Stimulated activated naive CD4-positive, alpha-beta T cell treated with Interleukin-2 at 50 U/mL for 16 hours (primary cell): Measurements from ENCODE around the gene ACAT1.
"Not testable (repeated sequence)": the region's sequence is repeated elsewhere in the genome, so short reads cannot be mapped to it uniquely, and the experiment has no call there.

Experiments
- DNase-seq: peaks from one replicate; lab custom pipeline; 2025; lab: John Stamatoyannopoulos, UW

ACAT1 gene

DNA sequence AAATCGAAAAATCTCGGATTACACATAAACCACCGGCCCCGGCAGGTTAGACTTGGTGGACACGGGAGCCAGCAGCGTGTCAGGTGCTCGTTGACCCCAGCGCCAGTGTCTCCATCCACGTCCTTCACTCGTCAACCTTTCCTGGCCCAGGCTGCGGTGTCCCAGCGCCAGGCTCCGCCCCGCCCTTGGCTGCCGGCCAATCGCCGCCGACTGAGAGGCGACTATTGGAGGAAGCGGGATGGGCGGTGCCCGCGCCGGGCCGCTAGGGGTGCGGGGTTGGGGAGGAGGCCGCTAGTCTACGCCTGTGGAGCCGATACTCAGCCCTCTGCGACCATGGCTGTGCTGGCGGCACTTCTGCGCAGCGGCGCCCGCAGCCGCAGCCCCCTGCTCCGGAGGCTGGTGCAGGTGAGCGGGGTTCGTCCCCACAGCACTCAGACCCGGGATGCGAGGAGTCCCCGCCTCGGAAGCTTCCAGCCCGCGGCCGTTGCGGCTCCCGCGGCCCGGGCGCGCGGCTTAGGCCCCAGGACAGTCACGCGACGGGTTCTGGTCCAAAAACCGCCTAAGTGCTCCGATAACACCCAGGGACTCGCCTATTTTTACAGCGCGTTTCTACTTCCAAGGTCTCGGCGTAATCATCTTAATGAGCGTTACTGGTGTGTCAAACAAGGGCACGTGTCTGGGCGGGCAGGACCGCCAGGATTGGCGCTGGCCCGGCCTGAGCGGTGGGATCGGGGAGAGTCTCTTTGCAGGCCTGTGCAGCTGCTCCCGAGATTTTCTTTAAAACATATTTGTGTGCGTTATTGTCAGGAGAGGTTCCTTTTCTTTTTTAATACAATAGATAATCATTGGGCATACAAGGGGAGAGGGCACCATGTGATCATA is at the start of gene ACAT1:
TSS of gene ACAT1 (plus strand) at position 294 of the 882 bp plus-strand sequence. CDS start at position 334, 40 bp downstream.
- DNase-seq: peak; percentile 93

DNA sequence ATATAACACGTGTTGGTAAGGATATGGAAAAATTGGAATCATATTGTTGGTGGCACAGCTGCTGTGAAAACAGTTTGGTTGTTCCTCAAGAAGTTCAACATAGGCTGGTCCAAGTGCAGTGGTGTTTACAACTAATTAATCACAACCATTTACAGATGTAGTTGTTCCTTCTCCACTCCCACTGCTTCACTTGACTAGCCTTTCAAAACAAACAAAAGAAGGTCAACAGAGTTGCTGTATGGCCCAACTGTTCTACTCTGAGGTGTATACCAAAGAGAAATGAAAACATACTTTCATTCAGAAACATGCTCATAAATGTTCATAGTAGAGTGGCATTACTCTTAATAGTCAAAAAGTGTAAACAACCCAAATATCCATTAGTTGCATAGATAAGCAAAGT is 36.6 kb upstream of the ACAT1 start:
- DNase-seq: no peak

DNA sequence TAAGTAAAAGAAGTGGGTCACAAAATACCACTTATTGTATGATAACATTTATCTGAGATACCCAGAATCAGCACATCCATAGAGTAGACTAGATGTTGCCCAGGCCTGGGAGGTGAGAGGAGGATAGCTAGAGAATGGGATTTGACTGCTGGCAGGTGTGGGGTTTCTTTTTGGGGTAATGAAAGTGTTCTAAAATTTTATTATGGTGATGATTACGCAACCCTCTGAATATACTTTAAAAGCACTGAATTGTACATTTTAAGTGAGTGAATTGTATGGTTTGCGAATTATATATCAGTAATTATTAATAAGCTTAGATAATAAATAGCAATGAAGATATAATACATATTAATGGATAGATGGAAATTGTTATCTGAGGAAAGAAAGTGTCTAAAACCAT is 35.7 kb upstream of the ACAT1 start:
- no peak for DNase-seq

DNA sequence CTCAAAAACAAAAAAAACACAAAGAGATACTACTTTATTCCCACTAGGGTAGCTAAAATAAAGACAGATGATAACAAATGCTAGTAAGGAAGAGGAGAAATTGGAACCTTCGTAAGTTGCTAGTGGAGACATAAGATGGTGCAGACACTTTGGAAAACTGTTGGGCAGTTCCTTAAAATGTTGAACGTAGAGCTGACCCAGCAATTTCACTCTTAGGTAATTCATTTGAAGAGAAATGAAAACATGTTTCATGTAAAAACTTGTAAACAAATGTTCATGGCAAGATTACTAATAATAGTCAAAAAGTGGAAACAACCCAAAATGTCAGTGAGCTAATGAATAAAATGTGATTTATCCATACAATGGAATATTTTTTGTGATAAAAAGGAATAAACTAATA is 29.2 kb upstream of the ACAT1 start:
- no peak for DNase-seq

DNA sequence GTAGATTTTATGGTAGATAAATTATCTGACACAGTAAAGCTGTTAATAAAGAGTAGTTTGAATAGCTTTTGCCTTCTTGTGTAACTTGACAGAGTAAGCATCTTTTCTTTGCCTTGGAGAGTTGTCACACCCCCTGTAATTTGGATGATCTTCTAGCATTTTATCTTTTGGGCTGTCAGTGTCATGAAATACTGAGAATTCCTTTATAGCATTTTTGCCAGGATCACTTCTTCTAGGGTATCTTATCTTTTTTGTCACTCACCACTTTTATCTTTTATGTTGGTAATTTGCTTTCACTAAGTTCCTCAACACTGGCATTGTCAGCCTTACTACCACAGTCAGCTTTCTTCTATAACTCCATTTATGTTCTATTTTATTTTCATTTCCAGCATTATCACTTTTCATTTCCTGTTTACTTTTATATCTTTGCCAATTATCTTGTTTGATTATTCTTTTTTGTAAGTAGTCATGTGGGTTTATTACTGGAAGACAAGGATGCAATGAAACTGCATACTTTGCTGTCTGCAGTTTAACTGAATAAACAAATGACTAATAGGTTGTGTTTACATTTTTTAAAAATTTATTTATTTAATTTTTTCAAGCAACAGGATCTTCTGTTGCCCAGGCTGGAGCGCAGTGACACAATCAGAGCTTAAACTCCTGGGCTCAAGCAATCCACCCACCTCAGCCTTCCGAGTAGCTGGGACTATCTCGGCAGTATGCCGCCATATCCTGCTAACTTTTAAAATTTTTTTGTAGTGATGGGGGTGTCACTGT is 28.1 kb upstream of the ACAT1 start:
- DNase-seq: no peak

DNA sequence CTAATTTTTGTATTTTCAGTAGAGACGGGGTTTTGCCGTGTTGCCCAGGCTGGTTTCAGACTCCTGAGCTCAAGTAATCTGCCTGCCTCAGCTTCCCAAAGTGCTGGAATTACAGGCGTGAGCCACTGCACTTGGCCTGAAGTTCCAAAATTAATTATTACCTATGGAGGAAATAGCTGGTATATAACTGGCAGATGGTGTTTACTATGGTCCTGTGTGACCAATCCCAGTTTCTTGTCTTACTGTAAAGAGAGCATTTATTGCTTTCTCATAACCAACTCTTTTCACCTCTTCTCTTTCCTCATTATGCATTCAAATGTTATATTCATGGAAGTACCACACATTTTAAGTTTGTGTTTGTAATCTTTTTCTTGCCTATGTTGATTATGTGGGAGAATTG is 24.2 kb upstream of the ACAT1 start:
- DNase-seq: no peak

DNA sequence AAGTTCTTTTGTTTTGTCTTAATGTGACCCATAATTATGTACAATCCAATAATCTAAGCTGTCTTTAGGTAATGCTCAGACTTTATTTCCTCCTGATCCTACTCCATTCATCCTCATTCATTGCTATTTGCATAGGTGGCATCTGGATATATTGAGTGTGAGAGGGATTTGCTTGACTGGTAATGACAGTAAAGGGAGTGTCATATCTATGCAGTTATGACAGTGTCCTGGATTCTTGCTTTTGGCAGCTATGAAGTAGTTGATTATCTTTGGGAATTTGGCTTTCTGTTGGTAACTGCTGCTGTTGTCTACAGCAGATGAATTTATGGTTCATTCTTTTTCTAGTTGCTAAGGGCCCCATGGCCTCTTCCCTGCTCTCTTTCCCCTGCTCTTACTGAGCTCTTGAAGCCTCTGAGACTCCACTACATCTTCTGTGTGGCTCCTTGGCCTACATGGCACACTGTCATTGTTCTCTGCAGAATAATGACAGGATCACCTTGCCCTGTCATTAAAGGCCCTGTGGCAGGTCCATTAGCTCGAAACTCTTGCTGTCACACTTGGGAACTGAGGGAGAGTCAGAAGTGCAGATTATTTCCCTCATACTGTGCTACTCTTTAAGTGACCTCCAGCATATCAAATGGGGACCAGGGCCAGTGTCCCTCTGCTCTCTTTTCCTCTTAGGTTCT is 20.1 kb upstream of the ACAT1 start:
- no peak for DNase-seq

DNA sequence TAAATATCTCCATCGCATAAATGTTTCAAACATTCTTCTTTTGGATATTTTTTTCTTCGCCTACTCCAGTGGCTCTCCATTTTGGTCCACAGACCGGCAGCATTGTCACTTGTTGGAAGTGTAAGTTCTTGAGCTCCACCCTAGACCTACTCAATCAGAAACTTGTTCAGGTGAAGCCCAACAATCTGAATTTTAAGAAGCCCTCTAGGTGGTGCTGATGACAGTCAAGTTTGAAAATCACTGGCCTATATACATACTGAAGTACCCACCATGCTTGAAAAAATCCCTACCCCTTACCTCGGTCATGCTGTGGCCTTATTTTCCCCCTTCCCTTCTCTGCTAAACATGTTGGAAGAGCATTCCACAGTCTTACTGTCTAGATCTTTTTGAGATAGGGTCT is 10.2 kb upstream of the ACAT1 start:
- no peak for DNase-seq

DNA sequence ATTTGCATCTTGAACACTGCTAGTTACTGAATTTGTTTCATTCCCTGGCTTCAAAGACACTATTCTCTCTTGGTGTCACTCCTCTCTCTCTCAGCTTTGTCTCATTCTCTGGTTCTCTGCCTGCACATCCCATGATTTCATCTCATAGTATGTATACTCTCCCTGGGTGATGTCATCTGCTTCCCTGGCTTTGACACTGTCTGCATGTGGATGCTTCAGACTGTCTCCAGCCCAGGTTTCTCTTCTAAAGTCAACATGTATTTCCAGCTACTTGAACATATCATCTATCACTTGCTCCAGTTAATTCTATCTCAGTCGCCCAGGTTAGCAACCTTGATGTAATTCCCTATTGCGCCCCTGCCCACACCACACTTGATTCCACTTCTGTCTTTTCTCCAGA is 9.3 kb upstream of the ACAT1 start:
- no peak for DNase-seq

DNA sequence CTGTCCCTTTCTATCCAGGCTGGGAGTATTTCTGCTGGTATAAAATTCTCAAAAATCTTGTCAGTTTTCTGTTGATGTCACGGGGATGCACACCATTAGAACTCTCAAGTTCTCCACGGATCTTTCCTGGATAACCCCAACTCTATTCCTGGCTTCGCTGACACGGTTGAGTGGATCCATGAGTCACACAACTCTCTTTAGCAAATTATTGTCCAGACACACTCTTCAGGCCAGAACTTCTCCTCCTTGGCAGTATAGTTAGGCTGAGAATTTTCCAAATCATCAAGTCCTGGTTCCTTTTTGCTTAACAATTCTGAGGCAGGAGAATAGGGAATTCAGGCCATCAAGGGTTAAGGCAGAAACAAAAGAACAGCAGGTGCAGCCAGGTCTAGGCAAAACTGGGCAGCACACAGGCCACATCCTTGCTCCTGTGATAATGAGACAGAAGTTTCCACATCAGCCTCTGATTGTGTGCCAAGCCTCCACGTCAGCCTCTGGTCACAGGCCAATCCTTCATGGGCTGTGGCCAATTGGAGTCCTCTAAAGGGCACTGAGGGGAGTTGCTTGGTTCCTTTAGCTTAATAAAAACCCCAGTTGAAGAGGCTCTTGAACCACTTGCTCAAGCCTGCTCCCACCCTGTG is 5.7 kb upstream of the ACAT1 start:
- no peak for DNase-seq

DNA sequence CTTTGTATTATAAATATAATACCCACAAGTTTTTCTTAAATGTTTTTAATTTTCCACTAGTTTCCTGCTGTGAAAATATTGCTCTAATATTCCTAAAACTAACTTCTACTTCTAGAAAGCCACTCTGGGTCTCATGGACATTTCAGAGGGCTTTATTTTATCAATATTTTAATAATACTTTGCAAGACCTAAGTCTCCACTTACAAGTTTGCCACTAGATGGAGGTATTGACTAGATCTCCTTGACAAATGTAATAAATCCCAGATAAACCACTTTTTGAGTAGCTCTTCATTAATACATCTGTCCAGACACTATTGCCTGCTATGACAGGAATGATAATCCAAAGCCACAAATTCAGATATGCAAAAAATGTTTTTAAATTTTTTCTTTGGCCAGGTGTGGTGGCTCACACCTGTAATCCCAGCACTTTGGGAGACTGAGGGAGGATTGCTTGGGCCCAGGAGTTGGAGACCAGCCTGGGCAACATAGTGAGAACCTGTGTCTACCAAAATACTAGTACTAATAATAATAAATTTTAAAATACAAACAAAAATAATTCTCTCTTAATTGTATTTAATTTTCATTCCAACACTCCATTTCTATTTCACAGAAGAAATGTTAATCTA is 3.5 kb upstream of the ACAT1 start:
- no peak for DNase-seq

DNA sequence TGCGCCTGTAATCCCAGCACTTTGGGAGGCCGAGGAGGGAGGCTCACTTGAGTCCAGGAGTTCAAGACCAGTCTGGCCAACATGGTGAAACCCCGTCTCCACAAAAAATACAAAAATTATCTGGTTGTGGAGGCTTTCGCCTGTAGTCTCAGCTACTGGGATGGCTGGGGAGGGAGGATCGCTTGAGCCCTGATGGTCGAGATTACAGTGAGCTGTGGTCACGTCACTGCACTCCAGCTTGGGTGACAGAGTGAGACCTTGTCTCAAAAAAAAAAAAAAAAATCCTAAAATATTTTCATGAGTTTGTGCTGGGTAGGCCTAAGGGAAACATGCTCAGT is 462 bp upstream of the ACAT1 start:
- not testable (repeated sequence) for DNase-seq

DNA sequence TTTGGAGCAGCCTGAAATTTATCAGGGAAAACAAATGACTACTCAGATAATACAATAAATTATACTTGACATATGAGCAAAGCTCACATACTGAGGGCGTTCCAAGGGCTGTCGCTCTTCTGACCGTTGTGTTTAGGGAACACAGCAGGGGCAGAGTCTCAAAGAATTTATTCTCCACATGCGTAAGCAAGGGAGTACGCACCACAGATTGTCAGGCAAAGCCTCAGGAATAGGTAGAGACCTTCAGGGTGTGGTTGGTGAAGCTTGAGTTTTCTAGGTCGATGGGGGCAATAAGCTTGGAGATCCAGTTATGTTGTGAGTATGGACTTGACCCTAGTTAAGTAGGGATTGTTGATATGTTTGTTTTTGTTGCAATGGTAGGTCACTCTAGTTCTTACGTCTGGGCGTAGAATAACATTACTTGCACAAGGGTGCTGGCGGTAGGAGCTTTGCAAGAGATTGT is 830 bp downstream of the ACAT1 start:
- no peak for DNase-seq

DNA sequence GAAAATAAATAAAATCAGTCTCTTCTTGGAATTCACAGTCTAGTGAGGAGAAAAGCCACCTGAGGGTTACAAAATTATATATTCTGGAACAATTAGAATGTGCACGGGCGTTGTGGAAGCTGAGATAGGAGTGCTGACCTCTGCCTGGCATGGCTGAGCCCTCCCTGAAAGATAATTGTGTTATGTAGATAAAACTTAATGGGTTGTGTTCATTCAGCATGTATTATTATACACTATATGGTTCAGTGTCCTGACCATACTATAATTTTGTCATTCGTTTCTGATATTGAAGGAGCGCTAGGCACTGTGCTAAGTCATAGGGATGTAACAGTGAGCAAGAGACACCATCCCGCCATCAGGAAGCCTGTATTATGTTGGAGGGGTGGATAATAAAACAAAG is 3.7 kb downstream of the ACAT1 start:
- DNase-seq: no peak

DNA sequence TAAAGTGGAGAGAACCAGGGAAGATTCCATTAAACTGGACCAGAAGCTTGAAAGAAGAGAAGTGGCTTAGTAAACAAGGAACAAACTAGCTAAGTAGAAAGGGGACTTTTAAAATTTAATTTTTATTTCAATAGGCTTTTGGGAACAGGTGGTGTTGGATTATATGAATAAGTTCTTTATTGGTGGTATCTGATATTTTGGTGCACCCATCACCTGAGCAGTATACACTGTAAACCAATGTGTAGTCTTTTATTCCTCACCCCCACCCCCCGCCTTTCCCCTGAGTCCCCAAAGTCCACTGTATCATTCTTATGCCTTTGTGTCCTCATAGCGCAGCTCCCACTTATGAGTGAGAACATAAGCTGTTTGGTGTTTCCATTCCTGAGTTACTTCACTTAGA is 7.4 kb downstream of the ACAT1 start:
- no peak for DNase-seq

DNA sequence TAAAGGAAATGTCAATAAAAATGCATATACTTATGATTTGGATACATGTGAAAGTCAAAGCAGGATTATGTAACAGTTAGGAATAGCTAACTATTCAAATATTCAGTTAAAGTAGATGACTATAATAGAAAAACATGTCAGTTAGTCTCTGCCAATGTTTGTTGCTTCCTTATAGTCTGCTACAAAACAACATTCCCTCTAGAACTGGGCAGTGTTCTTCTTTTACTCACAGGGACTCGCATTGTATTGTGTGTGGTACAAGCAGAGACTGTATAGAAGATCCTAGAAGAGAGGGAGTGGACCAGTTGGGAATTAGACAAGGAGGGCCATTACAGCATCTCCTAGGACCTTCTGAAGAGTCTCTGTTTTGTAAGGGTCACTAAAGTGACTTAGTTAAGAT is 10.6 kb downstream of the ACAT1 start:
- no peak for DNase-seq

DNA sequence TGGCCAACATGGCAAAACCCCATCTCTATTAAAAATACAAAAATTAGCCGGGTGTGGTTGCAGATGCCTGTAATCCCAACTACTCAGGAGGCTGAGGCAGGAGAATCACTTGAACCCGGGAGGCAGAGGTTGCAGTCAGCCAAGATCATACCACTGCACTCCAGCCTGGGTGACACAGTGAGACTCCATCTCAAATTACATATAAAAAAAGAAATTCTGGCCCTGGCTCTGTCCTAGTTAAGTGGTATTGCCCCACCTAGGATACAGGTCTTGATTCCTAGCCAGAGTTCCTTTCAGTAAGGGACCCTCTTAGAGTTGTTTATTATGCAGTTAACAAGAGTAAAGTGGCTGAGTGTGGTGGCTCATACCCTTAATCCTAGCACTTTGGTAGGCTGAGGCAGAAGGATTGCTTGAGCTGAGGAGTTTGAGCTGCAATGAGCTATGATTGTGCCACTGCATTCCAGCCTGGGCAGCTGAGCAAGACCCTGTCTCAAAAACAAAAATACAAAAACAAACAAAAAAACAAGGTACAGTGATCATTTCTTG is 11.7 kb downstream of the ACAT1 start:
- DNase-seq: not testable (repeated sequence)

DNA sequence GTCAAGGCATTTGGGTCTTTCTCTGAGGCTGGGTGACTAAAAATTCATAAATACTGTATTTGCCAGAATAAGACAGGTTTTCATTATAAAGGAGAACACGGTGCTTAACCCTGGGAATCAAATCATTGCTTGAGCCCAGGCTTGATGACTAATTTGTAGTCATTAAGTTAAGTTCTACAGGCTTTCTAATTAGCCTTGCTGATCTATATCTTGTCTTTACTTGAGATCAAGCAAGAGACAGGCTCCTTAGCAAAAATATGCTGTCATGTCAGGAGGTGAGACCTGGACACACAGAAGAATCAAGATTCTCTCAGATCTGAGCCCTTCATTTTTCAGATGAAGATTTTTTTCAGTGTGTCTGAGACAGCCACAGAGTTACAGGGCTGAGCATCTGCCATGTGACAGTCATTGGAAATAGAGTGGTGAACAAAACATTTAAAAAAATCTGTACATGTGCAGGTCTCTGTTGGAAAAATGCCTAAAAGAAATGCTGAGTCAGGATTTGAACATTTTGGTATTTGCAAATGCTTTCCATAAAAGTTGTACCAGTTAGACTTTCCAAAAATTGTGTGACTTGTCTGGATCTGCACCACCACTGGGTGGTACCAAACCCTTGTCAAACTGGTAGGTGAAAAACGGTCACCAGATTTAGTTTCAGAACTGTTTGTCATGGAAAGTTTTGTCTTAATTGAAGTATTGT is 14.6 kb downstream of the ACAT1 start:
- DNase-seq: no peak

DNA sequence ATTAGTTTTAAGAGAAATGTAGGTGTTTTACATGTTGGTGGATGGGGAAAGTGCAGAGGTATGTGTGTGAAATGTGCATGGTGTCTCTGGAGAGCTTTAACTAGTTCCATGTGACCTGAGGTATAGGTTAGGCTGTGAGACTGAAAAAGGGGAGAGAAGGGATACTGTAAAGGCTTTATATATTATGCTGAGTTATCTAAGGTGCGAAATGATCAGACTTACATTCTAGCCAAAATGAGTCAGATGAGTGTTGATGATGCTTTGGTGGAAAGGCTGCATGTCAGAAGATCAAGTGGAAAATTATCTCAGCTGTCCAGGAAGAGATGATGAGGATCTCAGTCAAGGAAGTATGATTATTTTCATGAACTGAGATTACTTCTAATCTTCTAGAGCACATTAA is 15.8 kb downstream of the ACAT1 start:
- DNase-seq: no peak

DNA sequence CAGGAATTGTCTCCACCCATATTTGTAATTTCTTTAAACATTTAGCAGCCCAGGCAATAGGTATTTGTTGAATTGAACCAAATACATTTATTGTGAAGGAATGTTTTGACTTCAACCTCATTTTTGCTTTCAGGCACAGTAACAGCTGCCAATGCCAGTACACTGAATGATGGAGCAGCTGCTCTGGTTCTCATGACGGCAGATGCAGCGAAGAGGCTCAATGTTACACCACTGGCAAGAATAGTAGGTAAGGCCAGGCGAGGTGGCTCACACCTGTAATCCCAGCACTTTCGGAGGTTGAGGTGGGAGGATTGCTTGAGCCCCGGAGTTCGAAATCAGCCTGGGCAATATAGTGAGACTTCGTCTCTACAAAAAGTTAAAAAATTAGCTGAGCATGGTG is 20.9 kb downstream of the ACAT1 start:
- no peak for DNase-seq

DNA sequence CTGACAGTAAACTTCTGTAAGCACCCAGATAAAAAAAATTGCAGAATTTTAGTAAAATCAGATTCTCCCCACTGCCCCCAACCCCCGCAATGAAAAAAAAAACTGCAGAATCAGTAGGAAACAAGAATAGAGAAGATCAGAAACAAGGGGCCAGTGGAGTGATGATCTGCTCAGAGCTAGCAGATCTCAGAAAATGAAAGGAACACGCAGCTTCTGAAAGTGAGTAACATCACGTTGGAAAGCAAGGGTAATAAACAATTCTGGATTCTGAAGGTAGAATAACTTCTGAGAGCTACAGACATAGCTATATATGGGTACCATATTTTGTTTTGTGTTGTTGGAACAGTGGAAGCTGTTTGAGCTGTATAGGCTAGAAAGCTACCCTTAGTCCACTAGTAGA is 23.2 kb downstream of the ACAT1 start:
- no peak for DNase-seq
